GM18858 (cell line): Measurements from ENCODE around the gene FERMT3.

ENCODE experiments used
- ATAC-seq: cut with Tn5 transposase; IDR thresholded peaks from one replicate; pipeline ENCODE4 v1.9.1; 2021; ENCODE audit not compliant: unreplicated experiment

FERMT3 gene

DNA sequence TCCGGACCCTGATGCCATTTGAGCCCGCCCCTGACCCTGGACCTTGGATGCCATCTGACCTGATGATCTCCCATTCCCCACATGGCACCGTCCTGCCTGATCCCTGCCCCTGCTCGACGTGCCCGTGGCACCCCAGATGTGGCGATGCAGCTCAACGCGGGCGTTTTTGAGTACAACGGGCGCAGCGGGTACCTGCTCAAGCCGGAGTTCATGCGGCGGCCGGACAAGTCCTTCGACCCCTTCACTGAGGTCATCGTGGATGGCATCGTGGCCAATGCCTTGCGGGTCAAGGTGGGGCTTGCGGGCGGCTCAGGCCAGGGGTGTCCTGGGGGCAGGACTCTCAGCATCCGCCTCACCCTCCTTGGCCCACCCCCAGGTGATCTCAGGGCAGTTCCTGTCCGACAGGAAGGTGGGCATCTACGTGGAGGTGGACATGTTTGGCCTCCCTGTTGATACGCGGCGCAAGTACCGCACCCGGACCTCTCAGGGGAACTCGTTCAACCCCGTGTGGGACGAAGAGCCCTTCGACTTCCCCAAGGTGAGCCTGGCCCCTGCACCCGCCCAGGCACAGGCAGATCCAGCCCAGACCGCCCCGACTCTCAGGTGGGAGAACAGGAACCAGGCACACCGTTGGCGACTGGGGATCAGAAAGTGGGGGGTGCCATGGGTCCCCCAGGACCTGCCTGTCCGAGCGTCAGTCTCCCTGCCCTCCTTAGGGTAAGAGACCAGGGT, 55.9 kb downstream of the FERMT3 start:
- no peak for ATAC-seq

DNA sequence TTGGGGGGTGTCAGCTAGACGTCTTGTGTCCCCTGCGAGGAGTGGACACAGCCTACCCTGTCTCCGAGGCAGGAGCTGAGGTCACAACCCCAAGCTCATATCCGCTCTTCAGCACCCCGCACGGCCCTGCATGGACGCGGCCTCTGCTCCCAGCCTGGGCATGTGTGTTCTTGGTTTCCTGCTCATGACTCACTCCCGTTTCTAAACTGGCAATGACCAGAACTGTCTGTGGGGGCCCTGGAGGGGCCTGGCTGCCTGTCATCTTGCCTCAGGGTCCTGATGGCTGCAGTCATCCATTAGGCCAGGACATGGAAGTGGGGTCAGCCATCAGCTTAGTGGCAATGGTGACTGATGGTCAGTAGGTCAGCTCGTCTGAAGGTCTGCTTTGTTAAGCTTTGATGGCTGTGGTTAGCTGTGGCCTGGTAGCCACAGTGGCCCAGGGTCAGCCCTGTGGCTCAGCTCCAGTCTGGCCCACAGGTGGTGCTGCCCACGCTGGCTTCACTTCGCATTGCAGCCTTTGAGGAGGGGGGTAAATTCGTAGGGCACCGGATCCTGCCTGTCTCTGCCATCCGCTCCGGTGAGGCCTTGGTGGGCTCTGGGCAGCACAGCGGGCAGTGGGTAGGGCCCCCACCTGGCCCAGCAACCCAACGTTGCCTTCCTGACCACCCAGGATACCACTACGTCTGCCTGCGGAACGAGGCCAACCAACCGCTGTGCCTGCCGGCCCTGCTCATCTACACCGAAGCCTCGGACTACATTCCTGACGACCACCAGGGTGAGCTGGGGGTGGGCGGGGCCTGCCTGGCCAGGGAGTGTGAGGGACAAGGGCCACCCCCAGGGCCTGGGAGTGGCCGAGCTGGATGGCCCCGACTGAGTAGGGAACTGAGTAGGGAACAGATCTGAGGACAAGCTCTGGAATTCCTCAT, 56.8 kb downstream of the FERMT3 start:
- ATAC-seq = no peak

DNA sequence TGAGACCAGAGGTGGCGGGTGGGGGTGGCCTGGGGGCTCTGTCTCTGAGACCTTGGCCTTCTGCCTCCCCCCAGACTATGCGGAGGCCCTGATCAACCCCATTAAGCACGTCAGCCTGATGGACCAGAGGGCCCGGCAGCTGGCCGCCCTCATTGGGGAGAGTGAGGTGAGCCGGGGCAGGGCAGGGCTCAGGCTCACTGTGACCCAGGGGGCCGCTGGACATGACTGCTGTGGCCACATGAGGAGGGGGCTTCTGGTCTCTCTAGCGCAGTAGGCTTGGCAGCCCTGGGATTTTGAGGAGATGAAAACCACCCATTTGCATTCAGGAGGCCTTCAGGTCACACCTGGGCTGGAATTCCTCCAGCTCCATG, 57.4 kb downstream of the FERMT3 start:
- no peak for ATAC-seq

DNA sequence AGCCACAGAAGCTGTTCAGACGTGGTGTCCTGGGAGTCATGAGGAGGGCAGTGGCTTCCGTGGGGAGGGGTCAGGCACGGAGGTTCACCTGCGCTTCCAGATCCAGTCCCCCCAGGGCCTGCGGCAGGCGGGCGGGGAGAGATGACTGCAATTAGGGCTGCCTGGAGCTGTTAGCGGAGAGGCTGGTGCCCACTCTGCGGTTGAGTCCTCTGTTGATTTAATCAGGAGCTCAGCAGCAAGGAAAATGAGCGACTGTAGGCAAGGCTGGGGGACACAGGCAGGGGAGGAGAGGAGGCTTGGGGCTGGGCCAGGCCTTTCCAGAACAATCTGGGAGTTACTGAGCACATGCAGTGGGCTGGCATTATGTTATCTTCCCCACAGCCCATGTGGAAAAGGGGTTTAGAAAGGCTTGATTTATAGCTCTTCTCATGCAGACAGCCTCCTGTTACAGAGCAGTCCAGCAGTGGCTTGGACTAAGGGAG, 57.9 kb downstream of the FERMT3 start:
- ATAC-seq = no peak

DNA sequence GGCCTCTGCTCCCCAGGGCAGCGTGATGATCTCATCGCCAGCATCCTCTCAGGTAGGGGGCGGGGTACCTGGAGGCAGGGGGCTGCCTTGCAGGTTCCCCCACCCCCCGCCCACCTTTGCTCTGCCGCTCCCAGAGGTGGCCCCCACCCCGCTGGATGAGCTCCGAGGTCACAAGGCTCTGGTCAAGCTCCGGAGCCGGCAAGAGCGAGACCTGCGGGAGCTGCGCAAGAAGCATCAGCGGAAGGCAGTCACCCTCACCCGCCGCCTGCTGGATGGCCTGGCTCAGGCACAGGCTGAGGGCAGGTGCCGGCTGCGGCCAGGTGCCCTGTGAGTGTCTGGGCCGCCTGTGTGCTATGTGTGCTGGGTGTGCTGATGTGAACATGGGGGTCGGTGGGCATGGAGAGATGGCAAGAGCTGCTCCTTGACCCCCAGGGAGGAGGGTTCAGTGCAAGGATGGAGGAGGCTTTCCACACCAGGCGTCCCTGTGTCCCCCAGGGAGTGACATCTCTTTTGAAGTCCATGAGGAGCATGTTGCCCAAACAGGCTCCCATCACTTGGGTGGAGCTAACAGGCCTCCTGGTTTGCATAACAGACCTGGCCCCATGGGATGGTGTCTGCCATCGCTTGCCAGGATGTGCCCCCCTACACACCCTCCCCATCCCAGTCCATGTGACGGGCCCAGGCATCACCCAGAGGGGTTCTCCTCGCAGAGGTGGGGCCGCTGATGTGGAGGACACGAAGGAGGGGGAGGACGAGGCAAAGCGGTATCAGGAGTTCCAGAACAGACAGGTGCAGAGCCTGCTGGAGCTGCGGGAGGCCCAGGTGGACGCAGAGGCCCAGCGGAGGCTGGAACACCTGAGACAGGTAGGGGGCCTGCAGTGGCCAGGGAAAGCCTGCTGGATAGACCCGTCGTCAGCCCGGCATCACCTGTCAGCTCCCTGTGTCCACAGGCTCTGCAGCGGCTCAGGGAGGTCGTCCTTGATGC, 58.9 kb downstream of the FERMT3 start:
- ATAC-seq = no peak

DNA sequence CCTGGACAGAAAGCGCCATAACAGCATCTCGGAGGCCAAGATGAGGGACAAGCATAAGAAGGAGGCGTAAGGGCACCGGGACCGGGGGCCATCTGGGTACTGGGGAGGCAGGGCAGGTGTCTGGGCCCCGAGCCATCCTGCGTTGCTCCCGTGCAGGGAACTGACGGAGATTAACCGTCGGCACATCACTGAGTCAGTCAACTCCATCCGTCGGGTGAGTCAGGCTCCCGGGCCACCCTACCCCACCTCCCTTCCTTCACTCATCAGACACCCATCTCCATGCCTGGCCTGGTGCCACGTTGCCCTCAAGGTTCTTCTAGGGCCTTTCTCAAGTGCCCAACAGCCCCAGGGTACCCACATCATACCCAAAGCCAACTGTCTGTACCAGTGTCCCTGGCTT, 59.8 kb downstream of the FERMT3 start:
- no peak for ATAC-seq

DNA sequence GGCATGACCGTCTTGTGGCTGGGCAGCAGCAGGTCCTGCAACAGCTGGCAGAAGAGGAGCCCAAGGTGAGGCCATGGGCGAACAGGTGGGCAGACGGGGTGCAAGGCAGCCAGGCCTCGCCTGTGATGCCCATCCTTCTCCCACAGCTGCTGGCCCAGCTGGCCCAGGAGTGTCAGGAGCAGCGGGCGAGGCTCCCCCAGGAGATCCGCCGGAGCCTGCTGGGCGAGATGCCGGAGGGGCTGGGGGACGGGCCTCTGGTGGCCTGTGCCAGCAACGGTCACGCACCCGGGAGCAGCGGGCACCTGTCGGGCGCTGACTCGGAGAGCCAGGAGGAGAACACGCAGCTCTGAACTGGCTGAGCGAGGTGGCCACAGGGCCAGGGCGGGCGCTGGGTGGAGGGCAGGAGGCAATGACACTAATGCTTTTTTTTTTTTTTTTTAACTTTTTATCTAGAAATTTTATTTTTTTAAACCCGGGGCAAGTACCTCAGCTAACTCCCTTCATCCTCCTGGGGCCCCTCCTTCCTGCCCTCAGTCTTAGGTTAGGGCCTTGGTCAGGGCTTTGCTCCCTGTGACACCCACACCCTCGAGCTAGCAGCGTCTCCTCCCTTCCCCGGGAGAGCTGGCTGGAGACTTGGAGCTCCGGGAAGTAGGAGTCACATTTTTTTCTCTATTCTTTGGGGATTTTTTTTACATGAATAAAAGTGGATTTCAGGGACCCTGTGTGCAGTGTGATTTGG, 60.9 kb downstream of the FERMT3 start:
- no peak for ATAC-seq

DNA sequence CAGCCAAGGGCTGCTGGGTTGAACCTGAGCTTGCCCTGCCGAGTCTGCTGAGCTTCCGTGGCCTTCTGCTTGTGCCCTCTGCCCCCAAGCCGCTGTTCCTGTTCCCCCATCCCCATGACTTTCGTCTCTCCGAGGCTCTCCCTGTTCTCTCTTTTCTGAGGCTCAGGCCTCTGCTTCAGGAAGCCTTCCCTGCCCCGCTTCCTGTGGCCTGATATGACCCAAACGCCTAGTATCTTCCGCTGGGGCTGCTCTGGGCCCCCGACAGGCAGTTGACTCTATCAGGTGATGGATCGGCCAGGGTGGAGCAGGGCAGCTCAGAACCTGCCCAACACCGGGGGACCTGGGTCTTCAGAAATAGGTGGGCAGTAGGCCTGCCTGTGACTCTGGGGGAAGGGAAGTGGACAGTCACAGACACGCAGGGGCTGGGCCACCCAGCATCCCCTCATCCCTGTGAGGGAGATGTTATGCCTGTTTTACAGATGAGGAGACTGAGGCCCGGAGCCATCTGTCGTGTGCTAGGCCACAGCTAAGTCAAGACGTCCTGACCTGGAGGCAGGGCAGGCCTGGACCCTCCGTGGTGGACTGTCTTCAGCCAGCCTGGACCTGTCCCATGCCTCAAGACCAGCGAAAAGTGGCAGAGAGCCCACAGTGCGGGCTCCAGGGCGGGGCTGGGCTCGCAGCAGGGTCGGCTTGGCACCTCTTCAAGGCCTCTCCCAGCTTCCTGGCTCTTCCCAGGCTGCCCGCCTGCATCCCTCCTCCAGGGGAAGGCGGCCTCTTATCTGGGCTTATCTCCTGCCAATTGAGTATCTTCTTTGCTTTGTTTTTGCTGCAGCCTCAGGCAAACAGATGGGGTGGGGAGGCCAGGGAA, 61.7 kb downstream of the FERMT3 start:
- no peak for ATAC-seq

DNA sequence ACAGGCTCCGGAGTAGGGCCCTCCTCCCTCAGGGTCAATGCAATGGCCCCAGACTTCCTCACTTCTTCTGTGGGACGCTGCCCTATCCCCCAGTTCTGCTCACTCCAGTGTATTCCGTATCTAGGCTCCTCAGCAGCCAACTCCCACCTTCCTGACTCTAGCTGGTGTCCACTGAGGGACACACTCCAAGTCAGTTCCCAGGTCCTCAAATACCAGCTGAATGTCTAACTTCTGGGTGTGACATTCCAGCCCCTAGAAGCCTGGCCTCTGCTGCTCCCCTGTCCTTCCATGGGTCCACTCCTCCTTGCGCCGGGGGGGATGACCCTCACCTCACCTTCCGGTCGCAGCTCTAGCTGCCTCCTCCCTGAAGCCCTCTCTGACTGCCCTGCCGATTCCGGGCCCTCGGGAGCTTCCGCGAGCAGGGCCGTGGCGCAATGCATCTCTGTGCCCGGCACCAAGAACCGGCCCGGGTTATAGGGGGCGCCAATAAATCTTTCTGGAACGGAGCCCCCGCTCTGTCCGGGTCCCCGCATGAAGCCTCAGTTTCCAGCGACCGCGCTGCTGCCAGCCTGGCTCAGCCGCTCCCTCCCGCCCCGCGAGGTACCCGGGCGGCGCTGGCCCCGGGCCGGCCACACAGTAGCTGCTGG, 62.5 kb downstream of the FERMT3 start:
- no peak for ATAC-seq

DNA sequence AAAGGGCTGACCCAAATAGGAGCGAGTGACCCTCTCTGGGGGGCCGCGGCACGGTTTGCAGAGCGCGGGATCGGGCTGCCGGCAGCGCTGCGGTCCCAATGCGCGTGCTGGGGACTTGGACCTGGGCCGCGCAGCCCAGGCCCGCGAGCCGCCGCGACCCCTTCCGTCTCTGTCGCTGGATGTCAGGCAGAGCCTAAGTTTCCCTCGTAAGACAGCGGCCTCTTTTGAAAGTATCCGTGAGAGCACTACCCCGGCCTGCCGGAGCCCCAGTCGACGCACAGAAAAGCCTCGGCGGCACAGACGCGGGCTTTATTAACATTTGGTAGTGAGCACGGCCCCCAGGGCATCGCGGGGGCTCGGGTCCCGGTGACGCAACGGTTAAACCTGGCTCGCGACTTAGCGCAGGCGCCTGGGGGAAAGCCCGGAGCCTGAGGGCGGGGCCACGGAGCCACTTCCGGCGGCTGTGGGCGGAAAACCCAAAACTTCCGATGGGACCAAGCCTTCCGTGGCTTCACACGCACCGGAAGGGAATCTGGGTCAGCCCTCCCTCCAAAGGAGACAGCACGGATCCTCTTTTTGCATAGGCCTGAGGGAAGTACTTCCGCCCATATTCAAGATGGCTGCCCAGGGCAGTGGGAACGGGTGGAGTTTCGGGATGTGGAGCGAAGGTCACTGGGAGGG, 63.2 kb downstream of the FERMT3 start:
- ATAC-seq = peak; percentile 54
